Measurements from ENCODE around the gene MANBA.

DNA sequence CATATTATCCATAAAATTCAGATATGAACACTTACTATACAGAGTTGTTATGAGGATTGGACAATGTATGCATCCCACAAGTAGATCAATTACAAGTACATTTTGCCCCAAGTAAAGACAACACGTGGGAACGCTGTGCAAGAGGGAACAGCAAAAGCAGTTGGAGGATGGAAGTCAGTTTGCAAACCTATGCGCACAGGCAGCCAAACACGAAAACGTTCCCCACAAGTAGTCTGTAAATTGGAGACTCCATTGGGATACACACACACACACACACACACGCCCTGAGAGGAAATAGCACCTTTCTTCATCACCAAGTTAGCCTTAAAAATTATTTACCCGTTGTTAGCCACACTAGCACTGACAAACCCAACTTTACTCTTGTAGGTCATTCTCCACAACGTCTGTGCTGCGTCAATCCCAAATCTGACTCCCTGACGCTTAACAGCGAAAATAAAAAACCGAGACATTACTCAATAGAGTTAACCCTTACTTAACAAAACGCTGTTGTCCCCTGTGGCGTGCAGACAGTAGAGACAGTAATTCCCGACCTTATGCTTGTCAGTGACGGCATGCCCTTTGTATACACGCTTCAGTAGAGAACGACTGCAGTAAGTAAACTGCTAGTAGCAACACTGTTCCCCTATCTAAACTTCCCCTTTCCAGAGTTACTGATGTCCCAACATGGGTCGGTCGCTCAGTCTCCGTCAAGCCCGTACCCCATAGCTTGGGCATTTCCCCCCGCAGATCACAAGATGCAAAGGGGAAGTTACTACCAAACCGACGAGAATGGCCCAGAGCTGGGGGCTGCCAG, 730 bp downstream of the MANBA start:
- TF ChIP-seq, protein P1, sequence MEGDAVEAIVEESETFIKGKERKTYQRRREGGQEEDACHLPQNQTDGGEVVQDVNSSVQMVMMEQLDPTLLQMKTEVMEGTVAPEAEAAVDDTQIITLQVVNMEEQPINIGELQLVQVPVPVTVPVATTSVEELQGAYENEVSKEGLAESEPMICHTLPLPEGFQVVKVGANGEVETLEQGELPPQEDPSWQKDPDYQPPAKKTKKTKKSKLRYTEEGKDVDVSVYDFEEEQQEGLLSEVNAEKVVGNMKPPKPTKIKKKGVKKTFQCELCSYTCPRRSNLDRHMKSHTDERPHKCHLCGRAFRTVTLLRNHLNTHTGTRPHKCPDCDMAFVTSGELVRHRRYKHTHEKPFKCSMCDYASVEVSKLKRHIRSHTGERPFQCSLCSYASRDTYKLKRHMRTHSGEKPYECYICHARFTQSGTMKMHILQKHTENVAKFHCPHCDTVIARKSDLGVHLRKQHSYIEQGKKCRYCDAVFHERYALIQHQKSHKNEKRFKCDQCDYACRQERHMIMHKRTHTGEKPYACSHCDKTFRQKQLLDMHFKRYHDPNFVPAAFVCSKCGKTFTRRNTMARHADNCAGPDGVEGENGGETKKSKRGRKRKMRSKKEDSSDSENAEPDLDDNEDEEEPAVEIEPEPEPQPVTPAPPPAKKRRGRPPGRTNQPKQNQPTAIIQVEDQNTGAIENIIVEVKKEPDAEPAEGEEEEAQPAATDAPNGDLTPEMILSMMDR (IDR thresholded peaks at IDR 0.05; ENCODE audit: low read depth, low read length), result no peak
- TF ChIP-seq EZH2phosphoT487 (IDR thresholded peaks at IDR 0.05; ENCODE audit: low read depth), result no peak

Measured in OCI-LY3 (cell line).